ENCODE results near the gene NME7.

Gene NME7

GRCh38 chr1:169163059-169163458 lies 204.5 kb downstream of the NME7 start:
- in situ Hi-C loops (cut with HindIII; ENCODE audit: low sequenced_read_pairs): no loop called here

DNA sequence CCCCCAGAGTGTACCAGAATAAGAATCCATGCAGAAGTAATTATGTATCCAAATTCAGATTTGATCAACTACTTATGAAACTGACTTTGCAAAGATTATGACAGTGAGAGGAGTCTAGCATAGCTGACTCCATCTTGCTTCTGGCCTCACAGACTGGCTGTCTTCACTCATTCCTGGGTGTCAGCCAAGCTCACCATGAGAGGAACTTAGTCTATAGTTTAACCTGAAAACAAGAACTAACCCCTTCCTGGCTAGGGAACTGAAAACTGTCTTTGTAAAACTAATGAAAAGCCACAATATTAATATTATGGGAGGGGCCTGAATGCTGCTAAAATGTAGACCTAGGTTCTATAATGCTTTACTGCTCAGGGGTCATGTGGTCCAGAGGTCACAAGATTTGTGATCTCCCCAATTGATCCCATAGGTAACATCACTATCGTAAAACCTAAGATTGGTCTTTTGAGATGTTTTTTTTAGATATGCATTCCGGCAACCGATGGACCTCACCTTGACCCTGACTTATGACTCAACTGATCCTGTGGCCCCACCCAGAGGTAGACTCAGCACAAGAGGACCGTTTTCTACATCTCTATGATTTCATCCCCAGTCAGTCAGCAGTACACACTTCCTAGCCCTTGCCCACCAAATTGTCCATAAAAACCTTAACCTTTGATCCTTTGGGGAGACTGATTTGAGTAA lies 206.0 kb downstream of the NME7 start:
- in situ Hi-C loops (cut with HindIII; ENCODE audit: low sequenced_read_pairs): no loop called here

DNA sequence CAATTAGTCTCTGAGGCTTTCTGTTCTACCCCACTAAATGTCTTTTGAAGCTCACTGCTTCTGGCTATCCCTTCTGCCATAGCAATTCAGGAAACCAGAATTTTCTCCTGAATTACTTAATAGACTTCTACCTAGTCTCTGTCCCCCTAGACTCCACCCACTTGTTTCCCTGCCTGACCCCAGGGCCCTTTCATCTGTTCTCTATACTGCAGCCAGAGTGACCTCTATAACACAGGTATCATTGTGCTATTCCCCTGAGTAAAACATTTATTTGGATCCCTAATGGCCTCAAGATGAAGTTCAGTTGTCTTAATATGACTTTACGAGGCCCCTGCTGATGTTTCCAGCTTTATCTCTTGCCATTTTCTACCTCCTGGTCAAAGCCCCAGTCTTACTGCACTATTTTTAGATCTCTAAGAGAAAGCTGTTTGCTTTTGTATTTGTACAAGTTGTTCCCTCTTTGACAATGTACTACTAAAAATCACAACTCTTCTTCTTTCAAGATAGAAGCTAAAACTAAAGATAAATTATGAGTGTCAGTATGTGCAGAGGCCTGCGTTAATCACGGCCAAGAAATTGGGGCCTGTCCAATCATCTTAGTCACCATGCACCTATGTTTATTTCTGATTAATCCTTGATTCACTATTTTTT lies 206.6 kb downstream of the NME7 start:
- in situ Hi-C loops (cut with HindIII; ENCODE audit: low sequenced_read_pairs): no loop called here

- in situ Hi-C loops (cut with HindIII; ENCODE audit: low sequenced_read_pairs): no loop called here
Measured at GRCh38 chr1:169156580-169156979, 211.0 kb downstream of the NME7 start.

- in situ Hi-C loops (cut with HindIII; ENCODE audit: low sequenced_read_pairs): no loop called here
Measured at GRCh38 chr1:169155675-169156074, 211.9 kb downstream of the NME7 start.

GRCh38 chr1:169151338-169151837 lies 216.2 kb downstream of the NME7 start:
- in situ Hi-C loops (cut with HindIII; ENCODE audit: low sequenced_read_pairs): no loop called here

DNA sequence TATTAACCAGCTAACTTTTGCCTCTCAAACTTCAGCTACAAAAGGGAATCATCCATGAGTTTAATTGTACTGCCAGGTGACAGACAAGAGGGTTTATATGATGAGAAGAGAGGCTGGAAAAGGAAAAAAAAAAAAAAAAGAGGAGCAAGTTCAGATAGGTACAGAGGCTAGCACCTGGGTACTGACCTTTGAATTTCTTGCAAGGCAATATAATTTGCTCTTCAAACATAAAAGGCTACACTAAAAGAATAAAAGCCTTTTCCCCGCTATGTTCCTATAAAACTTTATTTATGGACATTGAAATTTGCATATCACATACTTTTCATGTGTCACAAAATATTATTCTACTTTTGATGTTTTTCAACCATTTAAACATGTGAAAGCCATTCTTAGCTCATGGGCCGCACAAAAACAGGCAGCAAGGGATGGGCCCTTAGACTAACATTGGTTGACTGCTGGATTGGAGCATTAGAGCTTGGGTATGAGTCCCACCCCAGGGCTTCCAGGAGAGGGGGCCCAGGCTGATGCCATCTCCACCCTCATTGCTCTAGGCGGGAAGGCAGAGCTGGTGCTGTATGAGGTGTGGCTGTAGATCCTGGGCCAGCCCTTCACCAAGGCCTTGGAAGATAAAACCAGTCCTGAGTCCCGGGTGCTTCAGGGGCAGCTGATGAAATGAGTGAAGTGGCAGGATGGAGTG lies 216.8 kb downstream of the NME7 start:
- in situ Hi-C loops (cut with HindIII; ENCODE audit: low sequenced_read_pairs): no loop called here

- in situ Hi-C loops (cut with HindIII; ENCODE audit: low sequenced_read_pairs): no loop called here
Measured at GRCh38 chr1:169149555-169150286, 217.9 kb downstream of the NME7 start.

DNA sequence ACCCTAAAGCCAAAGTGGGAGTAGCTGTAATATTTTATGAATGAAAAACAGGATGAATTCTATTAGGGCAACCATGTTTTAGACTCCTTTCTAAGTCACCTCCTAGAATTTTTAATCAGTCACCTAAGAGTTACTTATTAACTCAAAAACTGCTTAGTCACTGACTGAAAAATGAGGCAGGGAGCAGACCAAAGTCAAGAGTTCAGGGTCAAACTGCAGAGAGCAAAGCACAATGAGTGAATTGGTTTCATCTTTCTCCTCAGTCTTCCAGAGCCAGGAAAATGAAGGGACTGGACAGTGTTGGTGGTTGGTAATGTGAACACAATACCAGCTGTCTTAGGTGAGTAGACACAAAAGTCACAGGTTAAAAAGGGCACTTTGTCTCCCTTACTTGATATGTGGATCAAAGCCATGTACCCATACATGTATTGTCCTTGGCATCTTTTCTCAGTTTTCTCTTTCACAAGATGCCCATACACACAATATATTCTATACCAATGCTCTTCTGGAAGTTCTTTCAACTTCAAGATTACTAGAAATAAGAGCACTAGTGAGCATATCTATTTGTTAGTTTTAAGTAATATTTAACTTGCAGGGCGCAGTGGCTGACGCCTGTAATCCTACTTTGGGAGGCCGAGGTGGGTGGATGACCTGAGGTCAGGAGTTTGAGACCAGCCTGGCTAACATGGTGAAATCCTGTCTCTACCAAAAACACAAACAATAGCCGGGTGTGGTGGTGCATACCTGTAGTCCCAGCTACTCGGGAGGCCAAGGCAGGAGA lies 218.9 kb downstream of the NME7 start:
- in situ Hi-C loops (cut with HindIII; ENCODE audit: low sequenced_read_pairs): no loop called here

DNA sequence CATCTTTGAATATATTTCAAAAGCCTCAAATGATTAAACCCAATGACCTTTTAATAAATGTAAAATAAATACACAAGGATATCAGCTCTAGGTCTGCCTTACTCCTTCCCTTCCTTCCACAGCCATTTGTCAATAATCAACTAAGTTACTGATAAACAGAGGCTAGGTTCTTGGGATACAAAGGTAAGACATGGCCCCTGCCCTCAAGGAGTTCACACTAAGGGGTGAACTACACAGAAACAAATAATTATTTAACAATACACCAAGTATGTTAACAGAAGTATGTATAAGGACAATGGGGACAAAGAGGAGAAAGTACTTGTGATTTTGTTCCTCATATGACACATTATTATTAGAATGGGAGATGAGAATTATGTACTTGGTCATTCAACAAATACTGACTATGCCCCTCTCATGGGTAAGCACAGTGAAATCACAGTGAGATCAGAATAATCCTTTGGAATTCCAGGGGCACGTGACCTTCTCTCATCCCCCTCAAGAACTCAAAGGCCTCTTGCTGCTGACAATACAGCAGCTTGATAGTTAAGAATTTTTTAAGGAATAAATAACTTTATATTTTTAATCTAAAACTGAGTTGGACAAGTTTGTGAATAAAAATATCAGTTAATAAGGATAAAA lies 220.9 kb downstream of the NME7 start:
- in situ Hi-C loops (cut with HindIII; ENCODE audit: low sequenced_read_pairs): no loop called here

DNA sequence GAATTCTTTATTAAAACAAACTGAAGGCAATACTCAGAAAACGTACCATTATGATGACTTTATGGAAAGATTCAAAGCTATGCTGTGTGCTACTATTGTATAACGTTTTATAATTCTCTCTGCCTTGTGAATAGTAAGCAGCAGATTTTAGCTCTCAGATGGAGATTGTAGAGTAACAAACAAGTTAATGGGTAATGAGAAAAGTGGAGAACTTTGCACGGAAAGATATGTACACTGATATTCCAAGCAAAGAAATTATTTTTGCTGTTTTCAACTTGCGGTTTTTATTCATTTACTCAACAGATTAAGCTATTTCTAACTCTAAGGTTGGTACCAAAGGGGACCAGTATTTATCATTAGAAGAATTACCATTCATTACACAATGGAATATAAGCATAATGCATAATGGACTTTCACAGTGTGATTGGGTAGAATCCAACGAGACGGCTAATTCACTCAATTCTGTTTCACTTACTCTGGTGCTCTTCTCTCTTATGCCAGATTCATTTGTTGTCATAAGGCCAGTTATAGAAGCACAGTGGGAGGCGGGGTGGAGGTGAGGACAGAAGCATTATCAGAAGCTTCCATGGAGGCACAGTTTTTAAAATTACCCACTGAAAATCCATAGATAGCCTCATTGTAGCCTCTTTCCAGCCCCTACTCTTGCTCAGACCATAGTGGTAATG lies 222.5 kb downstream of the NME7 start:
- in situ Hi-C loops (cut with HindIII; ENCODE audit: low sequenced_read_pairs): no loop called here

GRCh38 chr1:169143984-169144383 lies 223.6 kb downstream of the NME7 start:
- in situ Hi-C loops (cut with HindIII; ENCODE audit: low sequenced_read_pairs): no loop called here

GRCh38 chr1:169143346-169143745 lies 224.3 kb downstream of the NME7 start:
- in situ Hi-C loops (cut with HindIII; ENCODE audit: low sequenced_read_pairs): no loop called here

- in situ Hi-C loops (cut with HindIII; ENCODE audit: low sequenced_read_pairs): no loop called here
Measured at GRCh38 chr1:169142129-169142528, 225.5 kb downstream of the NME7 start.

GRCh38 chr1:169141356-169141755 lies 226.2 kb downstream of the NME7 start:
- in situ Hi-C loops (cut with HindIII; ENCODE audit: low sequenced_read_pairs): no loop called here

- in situ Hi-C loops (cut with HindIII; ENCODE audit: low sequenced_read_pairs): no loop called here
Measured at GRCh38 chr1:169138866-169139670, 228.5 kb downstream of the NME7 start.

- in situ Hi-C loops (cut with HindIII; ENCODE audit: low sequenced_read_pairs): no loop called here
Measured at GRCh38 chr1:169137357-169137756, 230.2 kb downstream of the NME7 start.

DNA sequence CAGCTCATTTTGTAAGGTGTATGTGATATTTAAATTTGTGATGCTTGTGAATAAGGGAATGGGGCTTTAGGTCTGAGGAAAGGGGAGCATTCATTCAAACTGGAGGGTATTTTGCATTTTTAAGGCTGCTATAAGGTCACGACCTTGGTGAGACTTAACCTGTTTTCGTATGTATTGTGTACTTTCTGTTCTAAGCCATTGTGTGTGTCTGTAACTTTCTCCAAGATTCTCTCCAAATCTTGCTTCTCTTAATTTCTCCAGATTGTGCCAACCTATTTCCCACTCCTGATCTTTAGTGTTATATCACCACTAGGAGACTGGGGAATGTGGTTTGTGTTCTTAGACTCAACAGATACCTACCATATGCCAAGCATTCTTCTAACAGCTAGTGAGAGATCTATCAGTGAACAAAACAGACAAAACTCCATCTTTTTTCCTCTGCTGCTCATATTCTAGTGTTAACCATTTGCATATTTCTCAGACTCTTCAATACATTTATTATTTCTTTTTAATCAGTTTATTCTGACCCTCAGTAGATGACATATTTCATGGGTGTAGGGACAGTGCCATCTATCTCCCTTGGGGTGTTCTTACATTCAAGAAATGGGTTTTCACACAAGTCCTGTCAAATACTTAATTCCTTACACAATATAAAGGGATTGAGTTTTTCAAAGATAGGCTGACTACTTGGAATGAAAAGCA lies 233.6 kb downstream of the NME7 start:
- in situ Hi-C loops (cut with HindIII; ENCODE audit: low sequenced_read_pairs): no loop called here

Measured in endothelial cell of hepatic sinusoid (primary cell).